Kasumi-1 (cell line): Measurements from ENCODE around the gene AQP1.

Experiments used
- DNase-seq, 2 experiments: peaks; one replicate each; lab custom pipeline; 2025; lab: John Stamatoyannopoulos, UW

The AQP1 gene

DNA sequence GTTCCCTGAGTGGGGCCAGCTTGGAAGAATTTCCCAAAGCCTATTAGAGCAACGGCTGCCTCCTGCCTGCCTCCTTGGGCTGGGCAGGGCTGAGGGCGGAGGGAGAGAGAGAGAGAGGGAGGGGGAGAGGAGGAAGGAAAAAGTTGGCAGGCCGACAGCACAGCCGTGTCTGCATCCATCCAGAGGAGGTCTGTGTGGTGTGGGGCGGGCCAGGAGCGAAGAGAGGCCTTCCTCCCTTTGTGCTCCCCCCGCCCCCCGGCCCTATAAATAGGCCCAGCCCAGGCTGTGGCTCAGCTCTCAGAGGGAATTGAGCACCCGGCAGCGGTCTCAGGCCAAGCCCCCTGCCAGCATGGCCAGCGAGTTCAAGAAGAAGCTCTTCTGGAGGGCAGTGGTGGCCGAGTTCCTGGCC is at the start of gene AQP1:
Gene AQP1, plus strand, starts transcription at position 293 of the 409 bp plus-strand sequence. Its CDS starts 57 bp downstream, at position 350.
- no peak for DNase-seq

DNA sequence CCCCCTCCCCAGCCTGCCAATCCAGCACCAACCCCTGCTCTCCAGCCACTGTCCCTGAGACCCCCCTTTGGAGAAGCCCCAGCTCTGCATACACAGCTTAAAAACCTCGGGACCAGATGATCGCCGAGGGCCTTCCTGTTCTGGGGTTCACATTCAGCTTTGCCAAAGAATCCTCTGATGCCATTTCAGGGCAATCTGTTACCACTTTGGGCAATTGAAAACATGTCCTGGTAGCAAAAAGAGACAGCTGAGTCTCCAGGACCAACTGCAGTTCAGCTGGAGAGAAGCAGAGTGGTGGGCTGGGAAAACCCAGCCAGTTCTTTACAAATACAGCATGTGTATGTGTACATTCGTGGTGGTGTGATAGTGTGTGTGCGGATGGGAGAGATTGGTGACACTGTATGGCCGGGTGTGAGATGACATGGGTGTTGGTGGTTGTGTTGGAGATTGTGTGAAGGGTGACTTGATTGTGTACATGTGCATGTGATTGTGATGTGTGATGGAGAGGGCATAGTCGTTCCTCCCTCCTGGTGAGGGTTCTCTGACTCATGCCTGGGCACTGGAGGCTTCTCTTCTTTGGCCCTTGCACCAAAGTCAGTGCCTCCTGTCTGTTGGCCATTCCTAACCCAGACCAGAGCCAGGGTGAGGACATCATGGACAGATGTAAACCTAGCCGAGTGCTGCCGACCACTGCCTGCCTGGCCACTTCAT is 48.5 kb upstream of the AQP1 start:
- DNase-seq, result no peak

DNA sequence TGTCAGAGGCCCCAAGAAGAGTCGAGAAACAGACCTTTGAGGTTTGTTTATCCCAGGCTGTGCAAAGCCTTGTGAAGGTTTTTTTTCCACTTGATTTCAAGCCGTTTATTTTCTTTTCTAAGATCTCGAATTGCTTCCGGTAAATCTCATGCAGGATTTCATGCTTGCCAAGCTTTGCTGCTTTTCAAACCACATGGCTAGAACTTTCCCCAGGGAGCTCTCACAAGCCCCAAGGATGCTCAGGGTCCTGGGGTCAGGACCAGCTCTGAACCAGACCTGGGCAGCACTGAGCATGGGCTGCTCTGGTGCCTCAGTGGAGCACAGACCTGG is 48.0 kb upstream of the AQP1 start:
- no peak for DNase-seq

DNA sequence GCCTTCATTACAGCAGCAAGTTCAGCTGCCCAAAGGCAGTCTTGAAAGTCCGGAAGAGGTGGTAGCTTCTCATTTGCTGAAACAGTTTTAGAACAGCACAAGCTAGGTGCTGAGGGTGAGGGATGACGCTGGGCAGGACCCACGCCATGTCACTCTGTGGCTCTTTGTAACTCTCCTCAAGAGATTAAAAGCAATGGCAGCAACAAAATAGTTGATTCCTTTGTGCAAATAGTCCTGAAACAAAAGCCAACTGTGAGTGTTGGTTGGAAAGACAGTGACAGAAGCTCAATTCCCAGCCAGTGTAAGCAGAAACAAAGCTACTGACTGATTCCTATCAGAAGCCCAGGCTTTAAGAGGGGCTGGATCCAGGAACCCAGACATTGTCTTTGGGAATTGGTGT is 47.6 kb upstream of the AQP1 start:
- no peak for DNase-seq

DNA sequence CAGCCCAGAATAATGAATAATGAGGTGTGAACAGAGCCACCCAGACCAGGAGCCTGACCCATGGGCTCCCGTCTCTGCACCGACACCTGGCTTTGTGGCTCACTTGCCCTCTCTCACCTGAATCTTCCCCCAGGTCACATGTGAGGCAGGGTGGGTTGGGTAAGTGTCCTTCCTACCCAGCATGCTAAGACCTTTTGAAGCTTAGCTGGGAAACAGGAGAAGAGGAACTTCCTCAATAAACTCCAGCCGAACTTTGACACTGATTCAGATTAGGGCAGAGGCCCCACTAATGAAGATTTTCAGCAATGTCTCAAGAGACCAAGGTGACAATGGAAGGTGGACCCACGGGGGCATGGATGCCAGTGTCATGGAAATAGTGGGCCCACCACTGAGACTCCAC is 46.6 kb upstream of the AQP1 start:
- no peak for DNase-seq

DNA sequence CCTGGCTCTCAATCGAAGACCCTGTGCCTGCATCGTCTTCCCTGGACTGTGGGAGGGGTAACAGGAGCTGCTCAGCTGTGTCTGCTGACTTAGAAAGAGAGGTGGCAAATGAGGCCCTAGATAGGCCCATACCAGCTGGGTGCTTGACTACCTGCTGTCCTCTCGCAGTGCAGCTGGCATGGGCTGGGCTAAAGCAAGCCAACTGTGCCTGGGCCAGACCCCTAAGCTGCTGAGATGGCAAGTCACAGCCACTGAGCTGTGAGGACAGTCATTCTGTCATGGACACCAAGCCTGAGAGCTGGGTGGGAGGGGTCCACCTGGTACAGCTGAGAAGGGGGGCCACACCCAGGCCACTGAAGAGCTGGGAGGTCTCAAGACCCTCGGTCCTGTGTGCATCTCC is 45.8 kb upstream of the AQP1 start:
- DNase-seq, result no peak

DNA sequence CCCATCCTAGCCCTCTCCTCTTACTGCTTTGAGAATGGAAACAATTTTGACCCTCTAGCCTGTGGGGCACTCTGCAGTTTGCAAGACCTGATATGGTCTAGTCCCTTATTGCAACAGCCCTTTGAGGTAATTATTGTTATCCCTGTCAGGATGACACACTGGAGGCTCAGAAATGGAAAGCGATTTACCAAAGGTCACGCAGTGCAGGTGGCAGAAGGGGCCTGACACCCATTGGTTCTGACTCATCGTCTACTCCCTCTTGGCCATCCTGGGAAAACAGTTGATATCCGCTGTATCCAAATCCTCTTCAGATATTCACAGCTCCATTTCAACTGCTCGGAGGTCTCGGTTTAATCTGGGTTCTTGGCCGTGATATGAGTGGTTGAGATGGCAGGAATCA is 44.7 kb upstream of the AQP1 start:
- DNase-seq, result no peak

GRCh38 chr7:30867483-30867882 is 44.2 kb upstream of the AQP1 start:
- no peak for DNase-seq

GRCh38 chr7:30869794-30870611 is 41.6 kb upstream of the AQP1 start:
- no peak for DNase-seq

DNA sequence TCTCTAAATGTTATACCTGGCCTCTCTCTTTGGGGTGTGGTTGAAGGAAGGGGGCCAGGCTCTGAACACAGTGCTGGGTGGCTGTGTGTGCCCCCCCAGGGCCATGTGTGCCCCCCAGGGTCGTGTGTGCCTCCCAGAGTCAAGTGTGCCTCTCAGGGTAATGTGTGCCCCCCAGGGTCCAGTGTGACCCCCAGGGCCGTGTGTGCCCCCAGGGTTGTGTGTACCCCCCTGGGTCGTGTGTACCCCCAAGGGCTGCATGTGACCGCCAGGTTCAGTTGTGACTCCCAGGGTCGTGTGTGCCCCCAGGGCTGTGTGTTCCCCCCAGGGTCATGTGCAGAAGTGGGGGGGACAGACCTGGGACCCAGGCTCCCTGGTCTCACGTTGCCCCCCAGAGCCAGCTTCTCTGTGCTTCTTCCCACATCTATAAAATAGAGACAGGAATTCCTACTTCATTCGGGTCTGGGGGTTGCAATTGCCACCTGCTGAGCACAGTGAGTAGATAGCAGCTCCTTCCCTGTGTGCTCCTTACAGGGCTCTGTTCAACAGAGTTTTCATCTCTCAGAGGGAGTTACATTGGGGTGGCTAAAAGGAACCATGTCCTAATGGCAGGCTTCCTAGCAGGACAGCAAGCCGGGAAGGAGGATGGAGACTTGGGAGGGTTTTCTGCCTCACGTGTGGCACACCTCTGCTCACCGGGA is 40.7 kb upstream of the AQP1 start:
- no peak for DNase-seq

- DNase-seq, result no peak
These were observed 40.0 kb upstream of the AQP1 start for GRCh38 chr7:30871655-30872054.

GRCh38 chr7:30873207-30873606 is 38.4 kb upstream of the AQP1 start:
- DNase-seq, result no peak

- DNase-seq, result no peak
These were observed 38.0 kb upstream of the AQP1 start for GRCh38 chr7:30873656-30874055.

- DNase-seq, result no peak
These were observed 36.9 kb upstream of the AQP1 start for GRCh38 chr7:30874656-30875302.

- no peak for DNase-seq
These were observed 34.5 kb upstream of the AQP1 start for GRCh38 chr7:30877015-30877769.

DNA sequence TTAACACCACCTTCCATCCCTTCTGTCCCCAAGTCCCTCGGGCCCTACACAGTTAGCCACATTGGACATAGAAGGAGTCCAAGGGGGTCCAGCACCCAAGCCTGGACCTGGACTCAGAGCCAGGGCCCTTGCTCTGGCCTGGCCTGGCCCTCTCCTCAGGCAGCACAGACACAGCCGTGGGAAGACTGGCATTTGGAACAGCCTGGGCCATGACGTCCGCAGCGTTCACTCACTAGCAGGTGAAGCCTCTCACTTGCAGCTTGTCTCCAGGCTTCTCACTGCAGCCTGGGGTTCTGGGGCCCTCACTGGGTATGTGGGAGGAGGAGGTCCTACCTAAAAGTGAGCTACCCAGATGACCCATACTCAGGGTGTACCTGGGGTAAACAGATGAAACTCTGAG is 33.7 kb upstream of the AQP1 start:
- DNase-seq, result no peak

- DNase-seq, result no peak
These were observed 32.2 kb upstream of the AQP1 start for GRCh38 chr7:30879139-30880124.

DNA sequence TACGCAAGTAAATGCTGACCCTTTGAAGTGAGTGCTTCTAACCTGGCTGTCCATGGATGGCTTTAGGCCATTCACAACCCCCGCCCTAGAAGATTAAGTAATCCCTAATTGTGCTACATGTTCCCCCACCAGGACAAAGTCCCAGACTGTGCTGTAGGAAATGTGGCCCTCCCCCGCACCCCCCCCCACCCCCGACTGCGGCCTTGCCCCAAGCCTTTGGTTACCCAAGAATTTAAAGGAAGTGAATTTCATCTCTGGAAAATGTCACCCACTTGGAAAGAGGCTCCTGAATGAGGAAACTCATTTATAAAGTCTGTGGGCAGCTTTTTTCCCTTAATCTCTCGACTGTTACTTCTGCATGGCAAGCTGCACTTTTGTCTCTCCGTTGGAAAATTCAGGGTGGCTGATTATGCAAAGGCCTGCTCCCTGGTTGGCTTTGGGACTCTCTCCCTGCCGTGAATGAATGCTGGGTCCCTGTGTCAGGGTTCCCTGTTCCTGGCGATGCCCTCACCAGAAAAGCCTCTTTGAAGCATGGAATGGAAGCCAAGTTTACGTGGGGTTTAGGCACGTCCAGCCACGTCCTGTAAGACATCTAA is 31.4 kb upstream of the AQP1 start:
- DNase-seq, result no peak

DNA sequence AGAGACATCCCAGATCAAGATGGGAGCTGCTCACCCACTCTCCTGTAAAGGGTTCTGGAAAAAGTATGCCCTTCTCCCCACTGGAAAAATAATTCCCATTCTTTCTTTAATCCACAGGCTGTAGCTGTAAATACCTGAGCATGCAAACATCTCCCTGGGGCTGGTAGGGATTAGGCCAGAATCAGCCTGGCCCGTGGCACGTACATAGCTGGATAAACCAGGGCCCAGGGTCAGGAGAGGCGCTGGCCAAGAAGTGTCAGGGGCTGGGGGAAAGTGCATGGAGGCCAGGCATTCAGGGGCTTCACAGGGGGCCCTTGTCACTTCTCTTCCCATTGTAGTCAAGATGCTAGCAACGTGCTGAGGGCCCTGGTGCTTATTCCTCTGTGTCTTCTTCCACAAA is 30.7 kb upstream of the AQP1 start:
- no peak for DNase-seq

DNA sequence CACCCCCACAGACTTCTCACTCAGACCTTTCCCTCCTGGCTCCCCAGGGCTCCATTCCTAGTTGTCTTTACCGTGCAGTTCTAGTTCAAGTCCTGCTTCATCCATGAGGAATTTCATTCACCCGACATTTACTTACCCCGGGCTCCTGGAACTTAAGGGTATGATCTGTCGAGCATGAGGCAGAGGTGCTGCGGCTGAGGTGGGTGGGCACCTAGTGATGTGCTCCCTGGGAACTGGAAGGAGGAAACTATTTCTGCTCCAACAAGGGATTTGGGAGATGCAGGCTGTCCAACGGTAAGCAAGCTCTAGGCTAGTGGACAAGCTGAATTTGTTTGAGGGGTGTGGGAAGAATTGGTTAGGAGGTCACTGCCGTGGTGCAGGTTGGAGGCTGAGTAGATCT is 30.2 kb upstream of the AQP1 start:
- DNase-seq, result no peak
